GM12878 (cell line): ENCODE results near the gene RBP3.

Experiments
- BHLHE40 ChIP-seq, 2 experiments: fragments of 450-650 bp in 1 of 2; IDR thresholded peaks; 2 replicates each; pipeline ENCODE4 v1.6.1; 2011 to 2017; ENCODE audit warnings: low read depth in 2 of 2, borderline replicate concordance in 1 of 2, improper control_type of control experiment in 1 of 2, low read length in 1 of 2, mild to moderate bottlenecking in 1 of 2
- CTCF ChIP-seq, 3 experiments: IDR thresholded peaks in 2 of 3; conservative IDR thresholded peaks in 1 of 3; 2 replicates each; pipeline ENCODE4 v1.5.1; 2011; ENCODE audit warnings: low read depth in 3 of 3, low read length in 3 of 3, mild to moderate bottlenecking in 3 of 3, control low read depth in 2 of 3, moderate library complexity in 2 of 3, inconsistent platforms in 1 of 3, mixed read lengths in 1 of 3; ENCODE audit not compliant: control insufficient read depth in 2 of 3, insufficient read depth in 1 of 3; ENCODE audit errors: extremely low read depth in 1 of 3
- MXI1 ChIP-seq: fragments of 150-350 bp; IDR thresholded peaks from 2 replicates; pipeline ENCODE4 v1.6.1; 2011; ENCODE audit warnings: low read depth, mild to moderate bottlenecking, inconsistent platforms, low read length, improper control_type of control experiment
- USF2 ChIP-seq: IDR thresholded peaks from 2 replicates; pipeline ENCODE4 v1.6.1; 2011; ENCODE audit warnings: low read depth, low read length, improper control_type of control experiment, borderline replicate concordance

GRCh38 chr10:47348138-47348651 is at the start of gene RBP3:
- TF ChIP-seq USF2 (no peak), MXI1 (no peak), BHLHE40 (IDR thresholded peaks at IDR 0.05; ENCODE audit: borderline replicate concordance in 1 of 2, low read depth in 2 of 2, low read length in 1 of 2) (no peak), CTCF (IDR thresholded peaks at IDR 0.05 in 2 of 3, conservative IDR thresholded peaks at IDR 0.05 in 1 of 3; ENCODE audit: control insufficient read depth in 2 of 3, extremely low read depth in 1 of 3, insufficient read depth in 1 of 3, low read depth in 3 of 3, low read length in 3 of 3) (no peak)
